ENCODE results near the gene ASB1. TPM values are rescaled to one million over a fixed set of nuclear protein-coding genes. Genes with fewer than 3 reads are reported as not detected.

The ASB1 gene
- total and polyA plus RNA-seq, 2 of the 13 experiments (the other 11 are each of a cell fraction or from before 2014, with no cell fraction given) = 48.6 to 49.2 TPM

GRCh38 chr2:238380785-238381184 is 45.9 kb upstream of the ASB1 start (continued):
- no peak for TF ChIP-seq ZNF605 (CRISPR knock-in tag; IDR thresholded peaks at IDR 0.05)

- H3K4me3 ChIP-seq (replicated peaks in 1 of 3; ENCODE audit: insufficient read depth in 1 of 3, low read depth in 2 of 3, low read length in 3 of 3) = no peak overlapping the region
- no peak overlapping the region for H2AFZ ChIP-seq (ENCODE audit: low read length)
- no peaks in the 10 kb centered on the region for H3K4me1 ChIP-seq (ENCODE audit: insufficient read depth, low read length)
- H4K20me1 ChIP-seq (ENCODE audit: insufficient read depth, low read length) = no peaks in the 10 kb centered on the region
- H3K27me3 ChIP-seq (ENCODE audit: control insufficient read depth in 1 of 2, insufficient read depth in 2 of 2, low read length in 2 of 2) = no peaks in the 10 kb centered on the region
- H3K36me3 ChIP-seq (replicated peaks in 1 of 2; ENCODE audit: control insufficient read depth in 1 of 2, insufficient read depth in 2 of 2, low read length in 2 of 2) = peaks cover 0 to 3% of the 10 kb centered on the region in 2 experiments; a peak in 1 of 5 replicates
- no peaks in the 10 kb centered on the region for H3K79me2 ChIP-seq (ENCODE audit: insufficient read depth, low read length)
- BruUV-seq (replicated peaks) = no TSS peak
- H3K4me2 ChIP-seq (ENCODE audit: low read depth, low read length) = no peak overlapping the region
- intact Hi-C loops (cut with micrococcal nuclease; ENCODE audit: unreplicated experiment) (no loop called here), in situ Hi-C loops (cut with HindIII; ENCODE audit: extremely low pct_ligation_motif_present, low pct_unique_long_range_greater_than_20kb) (no loop called here)
- H3K27ac ChIP-seq (ENCODE audit: extremely low read length, insufficient read depth, low read length) = no peak overlapping the region
- no peak overlapping the region for H3K9ac ChIP-seq (ENCODE audit: insufficient read depth, low read depth, low read length)
- POLR2A ChIA-PET = no interaction called here
- H3K9me3 ChIP-seq (ENCODE audit: low read length) = no peaks in the 10 kb centered on the region
- ATAC-seq = no peak
- DNase-seq (ENCODE audit: low spot score) = no peak
- WGBS (ENCODE audit: low lambda C conversion rate) = 94% methylated on average over 16 of the region's 16 CpGs
- no peak for FAIRE-seq
- TF ChIP-seq ZNF598 (CRISPR knock-in tag; IDR thresholded peaks at IDR 0.05; ENCODE audit: borderline replicate concordance) (no peak), ZNF207 (IDR thresholded peaks at IDR 0.05; ENCODE audit: borderline replicate concordance) (no peak), ASH2L (IDR thresholded peaks at IDR 0.05; ENCODE audit: insufficient read length, low read depth, low read length) (no peak), HOMEZ (CRISPR knock-in tag; IDR thresholded peaks at IDR 0.05; ENCODE audit: low read depth) (no peak), SIN3A (IDR thresholded peaks at IDR 0.05; ENCODE audit: borderline replicate concordance, low read depth, low read length) (no peak), JUN (CRISPR knock-in tag; IDR thresholded peaks at IDR 0.05) (no peak), CBX5 (CRISPR knock-in tag; IDR thresholded peaks at IDR 0.05; ENCODE audit: borderline replicate concordance) (no peak), ZNF441 (CRISPR knock-in tag; IDR thresholded peaks at IDR 0.05; ENCODE audit: borderline replicate concordance) (no peak), ZFYVE20 (CRISPR knock-in tag; IDR thresholded peaks at IDR 0.05; ENCODE audit: borderline replicate concordance, low read depth) (no peak), FUBP1 (CRISPR knock-in tag; IDR thresholded peaks at IDR 0.05; ENCODE audit: borderline replicate concordance) (no peak), CHCHD3 (CRISPR knock-in tag; IDR thresholded peaks at IDR 0.05) (no peak), ZSCAN29 (CRISPR knock-in tag; conservative IDR thresholded peaks at IDR 0.05) (no peak), ZNF512 (CRISPR knock-in tag; IDR thresholded peaks at IDR 0.05) (no peak), HDAC2 (CRISPR knock-in tag; IDR thresholded peaks at IDR 0.05) (no peak)
- CTCF ChIA-PET (ENCODE audit: low intra/inter-chr PET ratio, low total read pairs) = no interaction called here
These were observed 45.2 kb upstream of the ASB1 start for GRCh38 chr2:238381341-238382115.

Measured in HepG2 (cell line).